PFSK-1 (cell line): ENCODE data around the gene ITGB1.

Experiments
- FOXP2 ChIP-seq: optimal IDR thresholded peaks from 2 replicates; pipeline ENCODE3; 2011; ENCODE audit warnings: borderline replicate concordance, control low read depth, inconsistent platforms; ENCODE audit not compliant: insufficient read depth; ENCODE audit errors: extremely low read length, extremely low read depth
- POLR2AphosphoS5 ChIP-seq: IDR thresholded peaks from 2 replicates; pipeline ENCODE4 v1.6.1; 2012; ENCODE audit warnings: low read depth, mild to moderate bottlenecking, control low read depth, low read length, moderate library complexity
- REST ChIP-seq, 2 experiments: IDR thresholded peaks; 2 replicates each; pipeline versions ENCODE4 v1.6.1 to v1.8.0; 2011 to 2012; ENCODE audit warnings: low read depth in 2 of 2, low read length in 2 of 2, control low read depth in 1 of 2, inconsistent platforms in 1 of 2, mild to moderate bottlenecking in 1 of 2, moderate library complexity in 1 of 2; ENCODE audit not compliant: insufficient read depth in 1 of 2
- TAF1 ChIP-seq: IDR thresholded peaks from 2 replicates; pipeline ENCODE4 v1.6.1; 2012; ENCODE audit warnings: low read length, control low read depth, borderline replicate concordance; ENCODE audit not compliant: insufficient read depth

GRCh38 chr10:32931593-32931992 lies 26.4 kb downstream of the ITGB1 start:
- TF ChIP-seq REST (IDR thresholded peaks at IDR 0.05; ENCODE audit: insufficient read depth in 1 of 2, low read depth in 2 of 2, low read length in 2 of 2), result no peak
- no peak for TF ChIP-seq FOXP2
- no peak for TF ChIP-seq TAF1
- TF ChIP-seq POLR2AphosphoS5, result no peak
